GM10266 (cell line): Measurements from ENCODE around the gene PLEKHA7.

Experiments
- DNase-seq: peaks from one replicate; pipeline ENCODE4 v3.0.0; 2012; ENCODE audit errors: extremely low spot score
- TF ChIP-seq, protein P1 (sequence below): IDR thresholded peaks from 2 replicates; pipeline ENCODE4 v1.5.1; 2012; ENCODE audit warnings: mild to moderate bottlenecking, low read depth; ENCODE audit not compliant: control insufficient read depth, insufficient read depth; ENCODE audit errors: missing control alignments

Gene PLEKHA7

GRCh38 chr11:16993495-16993894 is 20.7 kb downstream of the PLEKHA7 start:
- TF ChIP-seq, protein P1, sequence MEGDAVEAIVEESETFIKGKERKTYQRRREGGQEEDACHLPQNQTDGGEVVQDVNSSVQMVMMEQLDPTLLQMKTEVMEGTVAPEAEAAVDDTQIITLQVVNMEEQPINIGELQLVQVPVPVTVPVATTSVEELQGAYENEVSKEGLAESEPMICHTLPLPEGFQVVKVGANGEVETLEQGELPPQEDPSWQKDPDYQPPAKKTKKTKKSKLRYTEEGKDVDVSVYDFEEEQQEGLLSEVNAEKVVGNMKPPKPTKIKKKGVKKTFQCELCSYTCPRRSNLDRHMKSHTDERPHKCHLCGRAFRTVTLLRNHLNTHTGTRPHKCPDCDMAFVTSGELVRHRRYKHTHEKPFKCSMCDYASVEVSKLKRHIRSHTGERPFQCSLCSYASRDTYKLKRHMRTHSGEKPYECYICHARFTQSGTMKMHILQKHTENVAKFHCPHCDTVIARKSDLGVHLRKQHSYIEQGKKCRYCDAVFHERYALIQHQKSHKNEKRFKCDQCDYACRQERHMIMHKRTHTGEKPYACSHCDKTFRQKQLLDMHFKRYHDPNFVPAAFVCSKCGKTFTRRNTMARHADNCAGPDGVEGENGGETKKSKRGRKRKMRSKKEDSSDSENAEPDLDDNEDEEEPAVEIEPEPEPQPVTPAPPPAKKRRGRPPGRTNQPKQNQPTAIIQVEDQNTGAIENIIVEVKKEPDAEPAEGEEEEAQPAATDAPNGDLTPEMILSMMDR = no peak
- no peak for DNase-seq

DNA sequence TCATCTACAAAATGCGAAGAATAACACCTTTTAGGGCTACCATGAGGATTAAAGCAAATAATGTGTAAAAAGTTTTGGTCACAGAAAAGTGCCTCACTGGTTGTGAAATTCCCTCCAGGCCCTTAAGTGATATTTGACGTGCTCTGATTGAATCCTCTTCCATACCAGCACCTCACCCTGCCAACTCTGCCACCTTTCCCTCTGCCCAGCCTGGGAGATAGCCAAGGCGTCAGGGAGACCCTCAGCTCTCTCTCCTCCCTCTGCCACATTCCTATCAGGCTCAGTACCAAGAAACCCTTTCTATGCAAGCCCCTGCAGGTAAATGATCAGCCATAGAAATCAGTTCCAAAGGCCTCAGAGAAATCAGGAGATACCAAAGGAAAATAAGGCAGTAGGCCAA is 21.4 kb downstream of the PLEKHA7 start:
- TF ChIP-seq, protein P1 = no peak
- DNase-seq = no peak

DNA sequence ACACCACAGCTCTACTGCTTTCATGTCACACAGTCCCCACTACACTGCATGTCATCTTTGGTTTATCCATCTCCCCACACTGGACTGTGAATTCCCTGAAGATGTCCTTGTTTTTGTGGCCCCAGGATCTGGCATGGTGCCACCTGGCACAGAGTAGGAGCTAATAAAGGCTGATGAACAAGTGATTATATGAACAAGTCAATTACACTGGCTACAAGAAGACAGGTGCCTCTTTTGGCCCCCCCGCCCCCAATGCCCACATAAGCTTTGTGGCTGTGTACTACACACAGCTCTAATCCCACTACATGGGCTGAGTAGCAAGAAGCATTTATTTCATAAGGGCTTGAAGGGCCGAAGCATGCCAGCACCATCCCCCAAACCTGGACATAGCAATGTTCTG is 24.7 kb downstream of the PLEKHA7 start:
- TF ChIP-seq, protein P1 = no peak
- no peak for DNase-seq

DNA sequence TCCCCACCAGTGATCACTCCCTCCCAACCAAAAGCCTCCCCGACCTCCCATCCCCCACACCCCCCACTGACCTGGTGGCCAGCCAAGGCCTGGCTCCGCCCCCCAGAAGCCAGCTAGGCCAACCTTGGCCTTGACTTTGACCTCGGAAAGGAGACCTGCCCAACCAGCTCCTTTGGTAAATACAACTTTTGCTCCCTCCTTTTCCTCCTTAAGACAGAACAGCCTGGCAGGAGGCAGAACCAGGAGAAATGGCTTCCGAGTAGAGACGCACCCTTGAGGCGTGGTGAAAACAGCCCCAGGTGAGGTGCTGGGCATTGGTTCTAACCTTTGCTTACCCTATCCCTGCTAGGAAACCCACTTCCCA is 27.0 kb downstream of the PLEKHA7 start:
- TF ChIP-seq, protein P1 = no peak
- DNase-seq = no peak

DNA sequence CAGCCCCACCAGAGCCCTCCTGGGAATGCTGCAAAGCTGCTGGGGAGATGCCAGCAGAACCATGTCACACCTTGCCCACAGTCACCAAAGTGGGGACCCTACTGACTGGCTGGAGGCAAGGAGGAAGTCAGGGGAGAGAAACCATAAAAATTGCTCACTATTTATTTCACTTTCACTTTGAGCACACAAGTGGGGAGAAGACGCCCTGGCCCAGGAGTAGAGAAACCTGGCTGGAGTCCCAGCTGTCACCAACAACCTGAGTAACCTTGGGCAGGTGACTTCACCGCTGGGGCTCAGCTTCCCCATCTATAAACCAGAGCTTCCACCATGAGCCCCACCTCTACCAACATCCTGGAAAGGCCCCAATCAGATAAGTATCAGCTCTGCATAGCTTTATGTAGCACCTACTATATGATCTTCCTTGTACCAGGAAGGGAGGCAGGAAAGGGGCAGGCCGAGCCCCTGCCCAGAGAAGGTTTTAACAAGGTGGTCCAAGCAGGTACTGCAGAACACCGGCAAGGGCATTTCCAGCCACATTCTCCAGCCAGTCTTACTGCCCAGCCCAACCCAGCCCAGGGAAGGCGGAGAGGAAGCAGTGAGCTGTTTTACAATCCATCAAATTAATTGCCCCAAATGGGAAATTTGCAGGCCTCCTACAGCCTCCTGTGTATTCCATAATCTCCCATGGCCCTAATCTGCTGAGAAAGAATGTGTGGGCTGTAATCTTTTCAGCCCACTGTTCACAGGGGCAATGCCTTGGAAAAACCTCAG is 27.6 kb downstream of the PLEKHA7 start:
- TF ChIP-seq, protein P1 = no peak
- peak; percentile 71 for DNase-seq

DNA sequence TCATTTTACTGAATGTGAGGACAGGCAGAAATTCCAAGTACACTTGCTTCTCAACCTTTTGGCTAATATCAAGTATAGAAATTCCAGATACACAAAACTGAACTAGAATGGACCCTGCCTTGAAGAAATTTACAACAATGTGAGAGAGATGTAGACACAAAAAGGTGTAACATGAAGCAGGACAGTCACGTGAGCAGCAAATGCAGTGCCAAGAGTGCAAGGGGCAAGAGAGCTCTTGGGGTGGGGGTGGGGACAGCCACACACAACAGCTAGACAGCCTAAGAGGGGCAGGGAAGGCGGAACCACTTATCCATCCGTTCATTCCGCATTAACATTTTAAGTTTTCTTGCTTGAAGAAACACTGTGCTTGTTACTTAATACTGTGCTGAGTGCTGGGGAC is 28.9 kb downstream of the PLEKHA7 start:
- TF ChIP-seq, protein P1 = no peak

DNA sequence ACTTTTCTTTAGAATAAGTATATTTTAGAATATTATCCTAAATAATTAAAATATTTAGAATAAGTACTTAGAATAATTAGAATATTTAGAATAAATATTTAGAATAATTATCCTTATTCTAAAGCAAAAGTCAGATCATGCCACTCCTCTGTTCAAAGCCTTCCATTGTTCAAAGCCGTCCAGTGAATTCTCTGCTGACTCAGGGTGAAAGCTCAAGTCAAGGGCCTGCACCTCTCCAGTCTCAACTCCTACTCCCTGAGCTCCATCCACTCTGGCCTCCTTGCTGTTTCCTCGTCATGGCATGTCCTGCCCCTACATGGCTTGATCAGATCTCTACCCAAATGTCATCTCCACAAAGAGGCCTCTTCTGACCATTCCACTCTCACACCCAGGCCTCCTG is 30.0 kb downstream of the PLEKHA7 start:
- TF ChIP-seq, protein P1 = no peak
- no peak for DNase-seq

More for the DNA sequence above, 28.9 kb downstream of the PLEKHA7 start:
- DNase-seq = no peak
